ENCODE data around the gene KRT13. TPM values are rescaled to one million over a fixed set of nuclear protein-coding genes. Genes with fewer than 3 reads are reported as not detected.

Gene KRT13
- total RNA-seq, 1 donor from 2014 or later, result not detected

- Mint-ChIP-seq H3K4me3 (ENCODE audit: unreplicated experiment) (no peak overlapping the region), H3K9me3 (ENCODE audit: unreplicated experiment) (no peaks in the 10 kb centered on the region), H3K36me3 (ENCODE audit: low read depth, unreplicated experiment) (no peaks in the 10 kb centered on the region), H3K27me3 (ENCODE audit: unreplicated experiment) (peaks cover 6% of the 10 kb centered on the region), H3K4me1 (ENCODE audit: unreplicated experiment) (no peaks in the 10 kb centered on the region), H3K27ac (ENCODE audit: unreplicated experiment) (no peak overlapping the region)
- no peak for DNase-seq (ENCODE audit: low spot score)
- TF ChIP-seq CTCF (IDR thresholded peaks at IDR 0.05; ENCODE audit: unreplicated experiment), result no peak
Measured at GRCh38 chr17:41542357-41542756, 36.9 kb upstream of the KRT13 start.

GRCh38 chr17:41540921-41541625 is 35.7 kb upstream of the KRT13 start:
- H3K27me3 Mint-ChIP-seq (ENCODE audit: unreplicated experiment), result peaks cover 8% of the 10 kb centered on the region
- H3K9me3 Mint-ChIP-seq (ENCODE audit: unreplicated experiment), result no peaks in the 10 kb centered on the region
- TF ChIP-seq CTCF (IDR thresholded peaks at IDR 0.05; ENCODE audit: unreplicated experiment), result no peak
- no peak for DNase-seq (ENCODE audit: low spot score)
- no peak overlapping the region for H3K27ac Mint-ChIP-seq (ENCODE audit: unreplicated experiment)
- H3K36me3 Mint-ChIP-seq (ENCODE audit: low read depth, unreplicated experiment), result no peaks in the 10 kb centered on the region
- H3K4me1 Mint-ChIP-seq (ENCODE audit: unreplicated experiment), result no peaks in the 10 kb centered on the region
- no peak overlapping the region for H3K4me3 Mint-ChIP-seq (ENCODE audit: unreplicated experiment)

DNA sequence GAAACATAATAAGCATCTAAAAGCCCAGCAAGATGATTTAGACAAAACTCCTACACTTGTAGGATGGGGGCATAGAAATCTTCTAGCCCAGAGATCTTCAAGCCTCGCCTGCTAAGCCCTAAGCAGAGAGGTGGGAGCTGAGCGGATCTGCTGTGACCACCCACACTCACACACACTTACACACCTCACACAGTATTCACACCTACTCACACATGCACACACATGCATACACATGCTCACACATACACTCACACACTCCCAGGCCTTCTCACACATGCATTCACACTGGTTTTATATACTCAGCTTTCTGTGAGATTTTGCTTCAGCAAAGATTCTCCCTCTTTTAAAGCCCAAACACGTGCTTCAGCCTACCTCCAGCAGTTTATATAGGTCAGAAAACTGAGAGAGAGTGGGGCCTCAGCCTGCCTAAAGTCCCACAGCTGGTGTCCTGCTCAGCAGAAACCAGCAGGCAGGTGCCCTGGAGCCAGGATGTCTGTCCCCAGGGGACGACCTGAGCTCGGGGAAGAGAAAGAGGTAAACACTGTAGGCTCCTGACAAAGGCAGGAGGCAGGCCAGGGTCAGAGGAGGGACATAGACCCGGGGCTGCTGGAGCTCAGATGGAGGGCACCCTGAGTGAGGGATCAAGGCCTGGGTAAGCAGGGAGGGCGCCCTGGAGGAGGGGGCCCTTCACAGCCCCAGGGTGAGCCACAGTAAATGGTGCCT is 34.7 kb upstream of the KRT13 start:
- no peaks in the 10 kb centered on the region for H3K4me1 Mint-ChIP-seq (ENCODE audit: unreplicated experiment)
- no peak overlapping the region for H3K4me3 Mint-ChIP-seq (ENCODE audit: unreplicated experiment)
- no peak for TF ChIP-seq CTCF (IDR thresholded peaks at IDR 0.05; ENCODE audit: unreplicated experiment)
- H3K27ac Mint-ChIP-seq (ENCODE audit: unreplicated experiment), result no peak overlapping the region
- no peak for DNase-seq (ENCODE audit: low spot score)
- no peaks in the 10 kb centered on the region for H3K9me3 Mint-ChIP-seq (ENCODE audit: unreplicated experiment)
- H3K36me3 Mint-ChIP-seq (ENCODE audit: low read depth, unreplicated experiment), result no peaks in the 10 kb centered on the region
- peaks cover 6% of the 10 kb centered on the region for H3K27me3 Mint-ChIP-seq (ENCODE audit: unreplicated experiment)

- Mint-ChIP-seq H3K9me3 (ENCODE audit: unreplicated experiment) (no peaks in the 10 kb centered on the region), H3K4me3 (ENCODE audit: unreplicated experiment) (no peak overlapping the region), H3K36me3 (ENCODE audit: low read depth, unreplicated experiment) (no peaks in the 10 kb centered on the region), H3K27ac (ENCODE audit: unreplicated experiment) (no peak overlapping the region), H3K27me3 (ENCODE audit: unreplicated experiment) (peaks cover 6% of the 10 kb centered on the region), H3K4me1 (ENCODE audit: unreplicated experiment) (no peaks in the 10 kb centered on the region)
- no peak for TF ChIP-seq CTCF (IDR thresholded peaks at IDR 0.05; ENCODE audit: unreplicated experiment)
- DNase-seq (ENCODE audit: low spot score), result no peak
Measured at GRCh38 chr17:41539071-41539492, 33.7 kb upstream of the KRT13 start.

DNA sequence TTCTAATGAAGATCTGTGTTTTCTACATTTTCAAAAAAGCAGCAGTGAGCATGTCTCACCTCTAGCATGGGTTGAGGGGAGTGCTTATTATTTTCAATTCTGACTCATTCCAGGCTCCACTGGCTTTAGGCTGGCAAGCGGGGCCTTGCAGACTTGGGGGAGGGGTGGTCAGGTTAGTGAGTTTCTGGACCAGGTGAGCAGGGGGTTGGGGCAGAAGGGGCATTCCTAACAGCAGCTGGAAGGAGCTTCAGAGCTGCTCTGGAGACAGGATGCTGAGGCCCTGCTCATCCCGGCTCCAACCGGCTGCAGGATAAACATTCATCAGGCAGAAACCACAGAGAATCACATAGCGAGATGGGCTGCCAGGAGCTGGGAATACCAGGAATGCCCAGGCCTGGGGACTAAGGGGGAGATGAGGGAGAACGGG is 33.2 kb upstream of the KRT13 start:
- TF ChIP-seq CTCF (IDR thresholded peaks at IDR 0.05; ENCODE audit: unreplicated experiment), result no peak
- no peak overlapping the region for H3K27ac Mint-ChIP-seq (ENCODE audit: unreplicated experiment)
- H3K36me3 Mint-ChIP-seq (ENCODE audit: low read depth, unreplicated experiment), result no peaks in the 10 kb centered on the region
- H3K4me3 Mint-ChIP-seq (ENCODE audit: unreplicated experiment), result no peak overlapping the region
- DNase-seq (ENCODE audit: low spot score), result no peak
- no peaks in the 10 kb centered on the region for H3K4me1 Mint-ChIP-seq (ENCODE audit: unreplicated experiment)
- peaks cover 6% of the 10 kb centered on the region for H3K27me3 Mint-ChIP-seq (ENCODE audit: unreplicated experiment)
- no peaks in the 10 kb centered on the region for H3K9me3 Mint-ChIP-seq (ENCODE audit: unreplicated experiment)
